ENCODE data around the gene MDGA2. TPM values are rescaled to one million over a fixed set of nuclear protein-coding genes. Genes with fewer than 3 reads are reported as not detected.
A peak's percentile ranks its signal among the peaks of the same experiment; 100 is the strongest.

The MDGA2 gene
- total and polyA plus RNA-seq, 2 experiments from 2014 or later = 0.33 to 0.46 TPM

DNA sequence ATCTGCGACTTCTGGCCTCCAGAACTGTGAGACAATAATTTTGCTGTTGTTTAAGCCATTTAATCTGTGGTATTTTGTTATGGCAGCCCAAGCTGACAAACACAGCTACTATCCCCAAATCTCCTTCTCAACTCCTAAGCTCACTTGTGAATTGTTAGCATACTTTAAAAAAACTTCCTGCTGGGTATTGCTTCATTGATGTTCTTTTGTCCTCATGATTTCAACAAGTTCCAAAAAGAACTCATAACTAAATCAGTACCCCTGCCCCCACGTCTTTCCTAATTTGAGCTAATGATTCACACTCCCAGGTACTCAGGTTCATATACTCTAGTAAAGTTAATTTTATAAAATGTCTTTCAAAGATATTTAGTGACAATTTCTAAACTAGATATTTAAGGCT lies 125.5 kb downstream of the MDGA2 start:
- DNase-seq (ENCODE audit: low read depth in 1 of 2, low spot score in 1 of 2) = peak in 1 of 2 donors; percentile 3
- TF ChIP-seq, protein P1, sequence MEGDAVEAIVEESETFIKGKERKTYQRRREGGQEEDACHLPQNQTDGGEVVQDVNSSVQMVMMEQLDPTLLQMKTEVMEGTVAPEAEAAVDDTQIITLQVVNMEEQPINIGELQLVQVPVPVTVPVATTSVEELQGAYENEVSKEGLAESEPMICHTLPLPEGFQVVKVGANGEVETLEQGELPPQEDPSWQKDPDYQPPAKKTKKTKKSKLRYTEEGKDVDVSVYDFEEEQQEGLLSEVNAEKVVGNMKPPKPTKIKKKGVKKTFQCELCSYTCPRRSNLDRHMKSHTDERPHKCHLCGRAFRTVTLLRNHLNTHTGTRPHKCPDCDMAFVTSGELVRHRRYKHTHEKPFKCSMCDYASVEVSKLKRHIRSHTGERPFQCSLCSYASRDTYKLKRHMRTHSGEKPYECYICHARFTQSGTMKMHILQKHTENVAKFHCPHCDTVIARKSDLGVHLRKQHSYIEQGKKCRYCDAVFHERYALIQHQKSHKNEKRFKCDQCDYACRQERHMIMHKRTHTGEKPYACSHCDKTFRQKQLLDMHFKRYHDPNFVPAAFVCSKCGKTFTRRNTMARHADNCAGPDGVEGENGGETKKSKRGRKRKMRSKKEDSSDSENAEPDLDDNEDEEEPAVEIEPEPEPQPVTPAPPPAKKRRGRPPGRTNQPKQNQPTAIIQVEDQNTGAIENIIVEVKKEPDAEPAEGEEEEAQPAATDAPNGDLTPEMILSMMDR (IDR thresholded peaks at IDR 0.05; ENCODE audit: low read depth, low read length) = no peak
- Histone ChIP-seq H3K9me3 (ENCODE audit: low read depth) (no peaks in the 10 kb centered on the region), H3K4me1 (ENCODE audit: low read depth) (no peaks in the 10 kb centered on the region), H3K4me3 (no peak overlapping the region), H3K36me3 (no peaks in the 10 kb centered on the region), H3K27ac (no peak overlapping the region), H3K27me3 (no peaks in the 10 kb centered on the region)

DNA sequence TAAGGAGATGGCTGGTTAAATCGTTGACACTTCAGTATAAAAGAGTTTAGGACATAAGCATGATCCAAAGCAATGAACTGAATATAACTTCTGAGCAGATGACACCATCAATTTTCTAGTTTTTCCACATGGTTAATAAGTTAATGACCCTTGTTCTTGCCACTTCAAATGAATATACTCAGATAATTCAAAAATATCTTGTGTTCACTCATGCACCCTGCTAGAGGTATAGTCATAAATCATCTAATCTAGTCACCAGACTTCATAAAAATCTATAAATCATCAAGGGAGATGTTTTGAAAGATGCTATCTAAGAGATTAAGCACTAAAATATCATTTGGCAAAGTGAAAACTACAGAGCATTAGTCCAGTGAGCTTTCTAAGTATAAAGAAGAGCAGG lies 131.9 kb downstream of the MDGA2 start:
- Histone ChIP-seq H3K4me1 (ENCODE audit: low read depth) (no peaks in the 10 kb centered on the region), H3K4me3 (no peak overlapping the region), H3K27me3 (no peaks in the 10 kb centered on the region), H3K9me3 (ENCODE audit: low read depth) (no peaks in the 10 kb centered on the region), H3K27ac (no peak overlapping the region), H3K36me3 (no peaks in the 10 kb centered on the region)
- TF ChIP-seq, protein P1 (IDR thresholded peaks at IDR 0.05; ENCODE audit: low read depth, low read length) = no peak
- DNase-seq (ENCODE audit: low read depth in 1 of 2, low spot score in 1 of 2) = no peak

DNA sequence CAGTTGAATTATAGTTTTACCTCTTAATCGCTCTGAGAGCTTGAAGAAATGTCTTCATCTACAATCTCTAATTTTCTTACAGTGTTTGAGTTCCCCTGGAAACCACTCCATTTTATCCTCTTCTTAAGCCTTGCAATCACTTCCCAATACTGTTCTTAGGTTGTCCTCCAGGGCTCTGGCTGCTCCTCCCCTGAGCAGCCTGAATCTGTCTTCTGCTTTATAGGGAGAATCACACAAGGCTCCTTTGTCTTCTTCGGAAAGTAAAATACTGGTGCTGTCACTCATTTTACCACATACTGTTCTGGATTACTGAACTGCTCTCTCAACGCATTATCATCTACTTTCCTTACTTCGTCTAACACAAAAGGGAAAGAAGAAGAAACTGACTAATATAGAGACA lies 133.7 kb downstream of the MDGA2 start:
- Histone ChIP-seq H3K27me3 (no peaks in the 10 kb centered on the region), H3K9me3 (ENCODE audit: low read depth) (no peaks in the 10 kb centered on the region), H3K4me1 (ENCODE audit: low read depth) (no peaks in the 10 kb centered on the region), H3K36me3 (no peaks in the 10 kb centered on the region), H3K27ac (no peak overlapping the region), H3K4me3 (no peak overlapping the region)
- DNase-seq (ENCODE audit: low read depth in 1 of 2, low spot score in 1 of 2) = peak in 1 of 2 donors; percentile 2
- TF ChIP-seq, protein P1 (IDR thresholded peaks at IDR 0.05; ENCODE audit: low read depth, low read length) = no peak

DNA sequence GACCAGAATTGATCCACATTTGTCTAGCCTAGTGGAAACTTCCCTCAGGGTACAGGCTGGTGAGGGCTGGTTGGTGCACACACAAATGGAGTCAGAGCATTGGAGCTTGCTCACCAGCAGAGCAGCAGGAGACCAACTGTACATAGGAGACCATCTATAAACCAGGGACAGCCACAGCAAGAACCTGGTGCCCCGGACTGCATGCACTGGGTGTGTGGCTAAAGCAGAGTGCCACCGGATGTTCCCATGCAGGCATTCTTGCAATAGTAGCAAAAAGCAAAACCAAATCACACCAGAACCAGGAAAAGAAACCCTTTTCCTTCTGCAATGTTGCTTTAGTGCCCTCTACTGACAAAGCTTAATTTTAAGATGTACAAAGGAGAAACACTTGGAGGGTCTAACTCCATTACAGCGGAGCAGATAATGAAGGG lies 136.4 kb downstream of the MDGA2 start:
- peak; percentile 10 to 29 for DNase-seq (ENCODE audit: low read depth in 1 of 2, low spot score in 1 of 2)
- H3K4me3 ChIP-seq = no peak overlapping the region
- H3K36me3 ChIP-seq = no peaks in the 10 kb centered on the region
- no peak overlapping the region for H3K27ac ChIP-seq
- H3K9me3 ChIP-seq (ENCODE audit: low read depth) = no peaks in the 10 kb centered on the region
- H3K4me1 ChIP-seq (ENCODE audit: low read depth) = no peaks in the 10 kb centered on the region
- TF ChIP-seq, protein P1 (IDR thresholded peaks at IDR 0.05; ENCODE audit: low read depth, low read length) = peak; percentile 17
- H3K27me3 ChIP-seq = no peaks in the 10 kb centered on the region

DNA sequence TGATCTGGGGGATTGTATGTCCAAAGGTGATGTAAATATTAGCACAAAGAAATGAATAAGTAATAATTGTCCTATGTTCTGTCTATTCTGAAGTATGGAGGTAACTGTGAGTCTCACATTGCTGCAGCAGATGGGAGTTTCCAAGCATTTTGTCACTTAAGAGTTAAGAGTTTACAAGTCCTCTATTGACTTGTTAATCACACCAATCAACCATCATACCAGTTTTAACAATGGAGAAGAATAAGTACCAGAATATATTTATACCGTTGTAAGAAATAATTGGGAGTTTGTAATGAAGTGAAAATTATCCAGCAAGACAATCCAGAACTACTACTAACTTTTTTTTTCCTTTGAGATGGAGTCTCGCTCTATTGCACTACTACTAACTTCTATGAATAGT lies 139.1 kb downstream of the MDGA2 start:
- TF ChIP-seq, protein P1 (IDR thresholded peaks at IDR 0.05; ENCODE audit: low read depth, low read length) = no peak
- DNase-seq (ENCODE audit: low read depth in 1 of 2, low spot score in 1 of 2) = no peak
- Histone ChIP-seq H3K4me3 (no peak overlapping the region), H3K4me1 (ENCODE audit: low read depth) (no peaks in the 10 kb centered on the region), H3K9me3 (ENCODE audit: low read depth) (no peaks in the 10 kb centered on the region), H3K36me3 (no peaks in the 10 kb centered on the region), H3K27me3 (no peaks in the 10 kb centered on the region), H3K27ac (no peak overlapping the region)

All from cardiac muscle cell (in vitro differentiated cells and primary cell).